IMR-90 (cell line): ENCODE results near the gene ABCA3. TPM values are rescaled to one million over a fixed set of nuclear protein-coding genes. Genes with fewer than 3 reads are reported as not detected.

Experiments used
- ATAC-seq: fragments of 200-7000 bp; cut with Tn5 transposase; 2 replicates; pipeline ENCODE4 v1.9.1; 2020; ENCODE audit warnings: low read depth, mild to moderate bottlenecking, moderate library complexity
- BruUV-seq: library from RNA; stranded (reverse); fragments of 400-500 nt; replicated peaks from 2 replicates; lab custom pipeline; 2021; lab: Mats Ljungman, UMichigan
- CTCF ChIA-PET: fragments of 300-600 bp; formaldehyde crosslinking; extraction: SDS; loops from one replicate; lab custom pipeline; 2021; ENCODE audit warnings: antibody characterized with exemption; lab: Yijun Ruan, JAX
- POLR2A ChIA-PET: fragments of 300-600 bp; sonication (Branson Sonifier 250); formaldehyde crosslinking; loops from one replicate; lab custom pipeline; 2022; ENCODE audit warnings: antibody characterized with exemption; ENCODE audit not compliant: unreplicated experiment; lab: Charles Lee
- DNase-seq: peaks from one replicate; pipeline ENCODE4 v3.0.0; 2013
- H2AFZ ChIP-seq: replicated peaks from 2 replicates; pipeline ENCODE3; 2013; ENCODE audit warnings: low read length, mild to moderate bottlenecking; ENCODE audit not compliant: poor library complexity
- H2AK5ac ChIP-seq: 2 replicates; pipeline ENCODE4 v1.6.1; 2013; ENCODE audit warnings: low read depth, low read length, inconsistent platforms
- H2AK9ac ChIP-seq: replicated peaks from 2 replicates; pipeline ENCODE3; 2013; ENCODE audit warnings: mild to moderate bottlenecking, low read depth, low read length, moderate library complexity; ENCODE audit not compliant: poor library complexity
- H2BK120ac ChIP-seq: 2 replicates; pipeline ENCODE4 v1.6.1; 2013; ENCODE audit warnings: low read depth, low read length, inconsistent platforms
- H2BK15ac ChIP-seq: 3 replicates; pipeline ENCODE4 v1.6.1; 2013; ENCODE audit warnings: low read depth, low read length, inconsistent platforms
- H2BK20ac ChIP-seq: 2 replicates; pipeline ENCODE4 v1.6.1; 2013; ENCODE audit warnings: low read depth, mild to moderate bottlenecking, inconsistent platforms, low read length, moderate library complexity
- H2BK5ac ChIP-seq: 2 replicates; pipeline ENCODE4 v1.6.1; 2013; ENCODE audit warnings: mild to moderate bottlenecking, low read depth, low read length, inconsistent platforms; ENCODE audit not compliant: poor library complexity, severe bottlenecking
- H3K14ac ChIP-seq: replicated peaks from 2 replicates; pipeline ENCODE4 v1.6.1; 2013; ENCODE audit warnings: low read depth, low read length, inconsistent platforms
- H3K18ac ChIP-seq: 2 replicates; pipeline ENCODE4 v1.6.1; 2013; ENCODE audit warnings: low read depth, low read length, control low read depth
- H3K23ac ChIP-seq: 2 replicates; pipeline ENCODE4 v1.6.1; 2013; ENCODE audit warnings: low read depth, low read length, inconsistent platforms
- H3K27ac ChIP-seq: 2 replicates; pipeline ENCODE4 v1.5.1; 2013; ENCODE audit warnings: mild to moderate bottlenecking, control low read depth, low read length; ENCODE audit not compliant: insufficient read depth
- H3K27me3 ChIP-seq: 2 replicates; pipeline ENCODE4 v1.6.1; 2013; ENCODE audit warnings: low read length; ENCODE audit not compliant: control insufficient read depth, insufficient read depth
- H3K36me3 ChIP-seq: 2 replicates; pipeline ENCODE4 v1.6.1; 2013; ENCODE audit warnings: low read length, mixed read lengths; ENCODE audit not compliant: control insufficient read depth, insufficient read depth
- H3K4ac ChIP-seq: 2 replicates; pipeline ENCODE4 v1.6.1; 2013; ENCODE audit warnings: low read depth, low read length, inconsistent platforms
- H3K4me1 ChIP-seq: 2 replicates; pipeline ENCODE4 v1.6.1; 2013; ENCODE audit warnings: low read length, mixed read lengths; ENCODE audit not compliant: control insufficient read depth, insufficient read depth
- H3K4me2 ChIP-seq: 2 replicates; pipeline ENCODE4 v1.6.1; 2013; ENCODE audit warnings: low read depth, mild to moderate bottlenecking, control low read depth, low read length, moderate library complexity
- H3K4me3 ChIP-seq: 2 replicates; pipeline ENCODE4 v1.5.1; 2013; ENCODE audit warnings: low read depth, mild to moderate bottlenecking, control low read depth, low read length, moderate library complexity; ENCODE audit not compliant: insufficient read depth
- H3K56ac ChIP-seq: 2 replicates; pipeline ENCODE4 v1.6.1; 2013; ENCODE audit warnings: low read length, inconsistent platforms; ENCODE audit not compliant: insufficient read depth; ENCODE audit errors: extremely low read depth
- H3K79me1 ChIP-seq, 2 experiments: 2 replicates each; pipeline ENCODE4 v1.6.1; 2013; ENCODE audit warnings: low read length in 2 of 2, inconsistent platforms in 1 of 2, low read depth in 1 of 2
- H3K9ac ChIP-seq: 2 replicates; pipeline ENCODE4 v1.6.1; 2013; ENCODE audit warnings: low read depth, low read length, control low read depth
- H3K9me1 ChIP-seq: 2 replicates; pipeline ENCODE4 v1.6.1; 2013; ENCODE audit warnings: low read length, inconsistent platforms; ENCODE audit not compliant: insufficient read depth
- H3K9me3 ChIP-seq: 2 replicates; pipeline ENCODE4 v1.6.1; 2013; ENCODE audit warnings: low read length; ENCODE audit not compliant: control insufficient read depth, insufficient read depth
- H4K20me1 ChIP-seq: 2 replicates; pipeline ENCODE4 v1.6.1; 2013; ENCODE audit warnings: low read length, inconsistent platforms; ENCODE audit not compliant: insufficient read depth
- H4K5ac ChIP-seq: 2 replicates; pipeline ENCODE4 v1.6.1; 2013; ENCODE audit warnings: mild to moderate bottlenecking, low read depth, low read length, control low read depth
- H4K8ac ChIP-seq, 2 experiments: 2 replicates each; pipeline ENCODE4 v1.6.1; 2013; ENCODE audit warnings: low read depth in 2 of 2, low read length in 2 of 2, control low read depth in 1 of 2, inconsistent platforms in 1 of 2
- H4K91ac ChIP-seq: 2 replicates; pipeline ENCODE4 v1.6.1; 2013; ENCODE audit warnings: low read depth, low read length, inconsistent platforms; ENCODE audit not compliant: insufficient read depth
- BHLHE40 ChIP-seq: fragments of 150-350 bp; IDR thresholded peaks from 2 replicates; pipeline ENCODE4 v1.6.1; 2016; ENCODE audit warnings: mild to moderate bottlenecking, low read depth, low read length
- CEBPB ChIP-seq: IDR thresholded peaks from 2 replicates; pipeline ENCODE4 v1.6.1; 2012; ENCODE audit warnings: low read depth, low read length, improper control_type of control experiment
- CHD1 ChIP-seq: IDR thresholded peaks from 2 replicates; pipeline ENCODE4 v1.6.1; 2012; ENCODE audit warnings: low read depth, low read length, improper control_type of control experiment
- CTCF ChIP-seq: conservative IDR thresholded peaks from 2 replicates; pipeline ENCODE4 v1.5.1; 2012; ENCODE audit warnings: mild to moderate bottlenecking, low read depth, low read length, improper control_type of control experiment
- ELK1 ChIP-seq: fragments of 150-350 bp; IDR thresholded peaks from 2 replicates; pipeline ENCODE4 v1.6.1; 2016; ENCODE audit warnings: low read depth, mild to moderate bottlenecking, low read length, moderate library complexity, borderline replicate concordance
- FOS ChIP-seq: fragments of 150-350 bp; IDR thresholded peaks from 2 replicates; pipeline ENCODE4 v1.6.1; 2016; ENCODE audit warnings: low read depth, low read length
- MAFK ChIP-seq: IDR thresholded peaks from 2 replicates; pipeline ENCODE4 v1.6.1; 2012; ENCODE audit warnings: low read depth, low read length, improper control_type of control experiment
- MAZ ChIP-seq: IDR thresholded peaks from 2 replicates; pipeline ENCODE4 v1.6.1; 2012; ENCODE audit warnings: low read depth, mild to moderate bottlenecking, low read length, improper control_type of control experiment, moderate library complexity, borderline replicate concordance
- MXI1 ChIP-seq: IDR thresholded peaks from 2 replicates; pipeline ENCODE4 v1.6.1; 2012; ENCODE audit warnings: low read depth, mild to moderate bottlenecking, low read length, moderate library complexity, borderline replicate concordance
- NFE2L2 ChIP-seq: fragments of 150-350 bp; IDR thresholded peaks from 2 replicates; pipeline ENCODE4 v1.6.1; 2016; ENCODE audit warnings: low read depth, mild to moderate bottlenecking, low read length
- POLR2A ChIP-seq: IDR thresholded peaks from 2 replicates; pipeline ENCODE4 v1.6.1; 2012; ENCODE audit warnings: mild to moderate bottlenecking, low read depth, low read length
- RAD21 ChIP-seq: IDR thresholded peaks from 2 replicates; pipeline ENCODE4 v1.6.1; 2012; ENCODE audit warnings: low read length, improper control_type of control experiment
- RCOR1 ChIP-seq: IDR thresholded peaks from 2 replicates; pipeline ENCODE4 v1.6.1; 2012; ENCODE audit warnings: mild to moderate bottlenecking, low read length, improper control_type of control experiment; ENCODE audit not compliant: insufficient replicate concordance
- RFX5 ChIP-seq: IDR thresholded peaks from 2 replicates; pipeline ENCODE4 v1.8.0; 2012; ENCODE audit warnings: low read depth, mild to moderate bottlenecking, low read length, moderate library complexity
- SMC3 ChIP-seq: fragments of 150-350 bp; IDR thresholded peaks from 2 replicates; pipeline ENCODE4 v1.6.1; 2016; ENCODE audit warnings: low read depth, mild to moderate bottlenecking, antibody characterized with exemption, low read length, moderate library complexity
- USF2 ChIP-seq: fragments of 150-350 bp; IDR thresholded peaks from 2 replicates; pipeline ENCODE4 v1.6.1; 2017; ENCODE audit warnings: mild to moderate bottlenecking, antibody characterized with exemption, low read length, low read depth
- WGBS, 2 experiments: methylation state at CpG; one replicate each; pipeline versions ENCODE4 v1.1.5 to v1.1.7; 2013; ENCODE audit warnings: missing lambda C conversion rate in 2 of 2; ENCODE audit not compliant: insufficient read length in 1 of 2; ENCODE audit errors: extremely low coverage in 2 of 2; 5-methylcytosine and 5-hydroxymethylcytosine counted together
- dilution Hi-C: fragments of 300-500 bp; cut with HindIII; formaldehyde crosslinking; loops from one replicate; pipeline ENCODE4 v1.14.3; 2018; ENCODE audit warnings: low sequenced_read_pairs; ENCODE audit not compliant: unreplicated experiment
- in situ Hi-C: fragments of 300-500 bp; cut with MboI; formaldehyde crosslinking; loops from 3 replicates; pipeline ENCODE4 v1.14.3; 2019; ENCODE audit warnings: low sequenced_read_pairs, inconsistent platforms, mixed read lengths
- intact Hi-C: fragments of 100-400 bp; cut with micrococcal nuclease; formaldehyde crosslinking; loops from 2 replicates; pipeline ENCODE4 v1.10.0; 2022
- polyA plus RNA-seq, 3 experiments: library from polyadenylated mRNA; depleted of rRNA; stranded (reverse); fragments of >200 nt; gene quantifications; 2 replicates each; pipeline ENCODE4 v1.2.3, GENCODE V29; 2012; ENCODE audit warnings: low replicate concordance in 1 of 3
- total RNA-seq: library from RNA; depleted of rRNA; stranded (reverse); fragments of >200 nt; gene quantifications from 2 replicates; pipeline ENCODE4 v1.2.3, GENCODE V29; 2012

Gene ABCA3
- total and polyA plus RNA-seq, 2 of the 4 experiments (the other 2 are of a cell fraction) = 0.18 to 0.22 TPM

- Histone ChIP-seq H3K27ac (no peak overlapping the region), H3K18ac (no peak overlapping the region), H3K36me3 (no peaks in the 10 kb centered on the region), H2AFZ (no peak overlapping the region), H3K79me1 (no peaks in the 10 kb centered on the region), H3K4me2 (no peak overlapping the region), H3K23ac (no peak overlapping the region), H2BK5ac (no peak overlapping the region), H3K4me3 (no peak overlapping the region), H3K4me1 (no peaks in the 10 kb centered on the region), H2AK9ac (no peak overlapping the region), H3K9me3 (no peaks in the 10 kb centered on the region), H2BK20ac (no peak overlapping the region), H3K14ac (no peak overlapping the region), H4K20me1 (no peaks in the 10 kb centered on the region), H3K9ac (no peak overlapping the region), H2BK15ac (no peak overlapping the region), H4K5ac (no peak overlapping the region), H2BK120ac (no peak overlapping the region), H4K8ac (no peak overlapping the region), H3K4ac (no peak overlapping the region), H4K91ac (no peak overlapping the region), H2AK5ac (no peak overlapping the region), H3K27me3 (peaks cover 42% of the 10 kb centered on the region), H3K56ac (no peak overlapping the region), H3K9me1 (no peaks in the 10 kb centered on the region)
- TF ChIP-seq RAD21 (no peak), FOS (no peak), SMC3 (no peak), USF2 (no peak), MXI1 (no peak), RFX5 (no peak), POLR2A (no peak), CEBPB (no peak), MAZ (no peak), CHD1 (no peak), CTCF (no peak), BHLHE40 (no peak), ELK1 (no peak), NFE2L2 (no peak), MAFK (no peak), RCOR1 (no peak)
- intact Hi-C loops = no loop called here
- in situ Hi-C loops = no loop called here
- WGBS, 2 experiments = 28% methylated on average over 4 of the region's 7 CpGs; no CpG with 5 or more reads in 1 of the 2 experiments
- dilution Hi-C loops = no loop called here
- no TSS peak for BruUV-seq
- ATAC-seq = no peak
- CTCF ChIA-PET = no interaction called here
- no peak for DNase-seq
- POLR2A ChIA-PET = no interaction called here
These were observed 15.3 kb downstream of the ABCA3 start for GRCh38 chr16:2325181-2325580.
